Fibroblast of gingiva (primary cell): Measurements from ENCODE around the gene RCCD1.
A peak's percentile ranks its signal among the peaks of the same experiment; 100 is the strongest.
"Not testable (repeated sequence)": the region's sequence is repeated elsewhere in the genome, so short reads cannot be mapped to it uniquely, and the experiment has no call there.

ENCODE experiments used
- DNase-seq: peaks from one replicate; pipeline ENCODE4 v3.0.0-alpha.2; 2011; ENCODE audit warnings: low read depth

The RCCD1 gene

DNA sequence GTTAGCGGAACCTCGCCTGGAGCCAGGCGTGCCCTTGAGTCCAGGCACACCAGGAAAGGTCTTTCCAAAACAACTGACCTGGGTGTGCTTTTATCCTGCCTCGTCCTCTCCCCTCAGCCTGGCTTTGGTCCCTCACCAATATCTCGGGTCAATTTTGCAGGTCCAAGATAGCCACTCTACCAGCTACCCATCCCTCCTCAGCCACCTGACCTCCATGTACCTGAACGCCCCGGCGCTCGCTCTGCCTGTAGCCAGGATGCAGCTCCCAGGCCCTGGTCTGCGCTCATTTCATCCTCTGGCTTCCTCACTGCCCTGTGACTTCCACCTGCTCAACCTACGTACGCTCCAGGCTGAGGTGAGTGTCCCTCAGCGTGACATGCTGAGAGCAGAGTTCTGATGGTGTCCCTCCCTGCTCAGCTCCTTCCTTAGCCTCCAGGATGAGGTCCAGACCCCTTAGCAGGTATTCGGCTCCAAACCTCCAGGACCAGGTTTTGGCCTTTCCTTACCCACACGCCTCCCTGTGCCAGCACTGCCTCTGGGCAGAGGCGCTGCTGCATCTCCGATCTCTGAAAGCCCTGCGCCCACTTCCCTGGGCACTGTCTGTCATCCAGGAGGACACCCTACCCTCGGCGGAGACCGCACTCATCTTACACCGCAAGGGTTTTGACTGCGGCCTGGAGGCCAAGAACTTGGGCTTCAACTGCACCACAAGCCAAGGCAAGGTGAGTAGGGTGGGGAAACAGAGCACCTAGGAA lies 36.5 kb upstream of the RCCD1 start:
- DNase-seq, result no peak

- no peak for DNase-seq
Measured at GRCh38 chr15:90918835-90919234, 35.8 kb upstream of the RCCD1 start.

DNA sequence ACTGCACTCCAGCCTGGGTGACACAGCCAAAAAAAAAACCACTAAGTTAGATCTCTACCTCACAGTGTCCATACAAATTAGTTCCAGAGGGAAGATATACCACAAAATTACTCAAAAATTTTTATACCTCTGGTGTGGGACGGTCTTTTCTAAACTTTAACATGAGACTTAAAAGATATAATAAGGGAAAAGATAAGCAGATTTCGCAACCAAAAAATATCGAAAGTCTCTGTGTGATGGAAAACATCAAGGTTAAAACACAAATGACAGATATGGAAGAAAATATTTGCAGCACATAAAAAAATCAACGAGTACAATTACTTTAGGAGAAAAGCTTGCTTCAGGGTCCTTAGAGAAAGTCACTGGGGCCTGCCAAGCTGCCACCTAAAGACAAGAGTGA lies 32.8 kb upstream of the RCCD1 start:
- DNase-seq, result no peak

DNA sequence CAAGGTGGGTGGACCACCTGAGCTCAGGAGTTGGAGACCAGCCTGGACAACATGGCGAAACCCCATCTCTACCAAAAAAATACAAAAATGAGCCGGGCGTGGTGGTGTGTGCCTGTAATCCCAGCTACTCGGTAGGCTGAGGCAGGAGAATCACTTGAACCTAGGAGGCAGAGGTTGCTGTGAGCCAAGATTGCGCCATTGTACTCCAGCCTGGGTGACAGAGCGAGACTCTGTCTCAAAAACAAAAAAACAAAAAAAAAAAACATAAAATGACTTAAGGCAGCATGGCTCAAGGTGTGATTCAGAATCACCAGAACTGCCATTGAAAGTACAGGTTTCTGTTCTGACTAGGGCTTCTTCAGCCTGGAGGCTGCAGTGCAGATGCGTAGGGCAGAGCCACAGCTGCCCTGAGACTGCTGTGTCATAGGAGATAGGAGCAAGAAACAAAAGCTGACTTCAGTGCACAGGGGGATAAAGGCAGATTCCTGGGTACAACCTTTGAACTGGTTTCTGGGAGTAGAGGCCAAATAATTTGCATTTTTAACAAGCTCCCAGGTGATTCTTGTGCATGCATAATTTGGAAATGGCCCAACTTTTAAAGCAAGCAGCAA lies 31.9 kb upstream of the RCCD1 start:
- not testable (repeated sequence) for DNase-seq

GRCh38 chr15:90924375-90924774 lies 30.3 kb upstream of the RCCD1 start:
- no peak for DNase-seq

GRCh38 chr15:90926766-90927165 lies 27.9 kb upstream of the RCCD1 start:
- not testable (repeated sequence) for DNase-seq

GRCh38 chr15:90928106-90928505 lies 26.6 kb upstream of the RCCD1 start:
- not testable (repeated sequence) for DNase-seq

GRCh38 chr15:90929246-90930019 lies 25.3 kb upstream of the RCCD1 start:
- DNase-seq, result peak; percentile 11

DNA sequence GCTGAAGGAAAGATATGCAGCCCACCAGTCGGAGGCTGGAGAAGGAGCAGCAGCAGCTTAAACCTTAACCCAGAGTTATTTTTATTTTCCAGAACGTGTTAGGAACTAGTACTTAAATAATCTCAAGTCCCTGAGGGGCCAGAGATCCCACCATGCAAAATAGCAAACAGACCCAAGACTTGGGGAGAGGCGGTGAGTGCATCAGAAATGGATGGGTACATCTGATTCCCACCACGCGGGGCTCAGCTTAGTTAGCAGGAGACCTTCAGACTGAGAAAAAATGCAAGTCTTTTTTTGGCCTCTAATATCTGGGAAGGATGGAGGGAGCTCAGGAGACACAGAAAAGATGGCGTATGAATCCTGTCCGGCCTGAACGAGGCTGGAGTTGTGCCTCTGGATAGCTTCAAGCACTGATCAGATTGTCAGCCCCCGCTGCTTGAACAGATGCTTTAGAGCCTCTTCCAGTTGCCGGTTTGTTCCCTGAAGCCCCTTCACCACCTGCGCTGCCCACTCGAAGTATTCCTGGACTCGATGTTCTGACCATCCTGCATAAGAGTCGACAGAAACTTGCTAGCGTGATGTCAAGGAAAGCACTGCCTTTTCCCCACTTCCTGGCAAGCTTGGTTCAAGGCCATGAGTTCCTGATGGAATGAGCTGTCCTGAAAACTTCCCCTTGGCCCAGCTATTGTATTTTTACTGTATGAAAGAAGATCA lies 23.7 kb upstream of the RCCD1 start:
- no peak for DNase-seq

DNA sequence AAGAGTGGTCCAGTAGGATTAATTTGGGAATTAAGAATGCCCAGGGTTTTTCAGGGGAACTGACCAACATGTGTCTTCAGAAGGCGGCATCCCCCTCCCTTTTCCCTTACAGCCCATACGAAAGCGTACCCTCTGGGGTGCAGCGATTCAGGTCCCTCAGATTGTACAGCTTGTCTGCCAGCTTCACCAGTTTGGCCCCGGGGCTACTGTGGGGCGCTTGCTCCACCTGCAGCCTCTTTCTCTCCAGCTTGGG lies 23.2 kb upstream of the RCCD1 start:
- no peak for DNase-seq

- DNase-seq, result peak; percentile 79
Measured at GRCh38 chr15:90931828-90932659, 22.6 kb upstream of the RCCD1 start, which contains the start of gene HDDC3. Gene HDDC3, minus strand, starts transcription at chr15:90932549. Its CDS starts 9 bp downstream, at chr15:90932540.

DNA sequence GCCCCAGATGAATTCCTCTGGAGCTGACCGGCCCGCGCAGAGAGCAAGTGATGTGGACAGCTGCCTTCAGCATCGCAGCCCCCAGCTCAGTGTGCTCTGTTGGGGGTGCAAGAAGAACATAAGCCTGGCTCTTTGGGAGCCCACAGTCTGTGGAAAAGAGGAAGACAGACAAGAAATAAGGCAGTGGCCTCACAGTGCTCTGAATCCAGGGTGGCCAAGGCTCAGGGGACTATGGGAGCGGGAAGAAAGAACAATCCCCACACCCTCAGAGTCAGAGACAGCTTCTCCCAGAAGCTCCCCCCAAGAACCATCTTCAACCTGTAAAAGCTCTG lies 22.1 kb upstream of the RCCD1 start:
- DNase-seq, result no peak

DNA sequence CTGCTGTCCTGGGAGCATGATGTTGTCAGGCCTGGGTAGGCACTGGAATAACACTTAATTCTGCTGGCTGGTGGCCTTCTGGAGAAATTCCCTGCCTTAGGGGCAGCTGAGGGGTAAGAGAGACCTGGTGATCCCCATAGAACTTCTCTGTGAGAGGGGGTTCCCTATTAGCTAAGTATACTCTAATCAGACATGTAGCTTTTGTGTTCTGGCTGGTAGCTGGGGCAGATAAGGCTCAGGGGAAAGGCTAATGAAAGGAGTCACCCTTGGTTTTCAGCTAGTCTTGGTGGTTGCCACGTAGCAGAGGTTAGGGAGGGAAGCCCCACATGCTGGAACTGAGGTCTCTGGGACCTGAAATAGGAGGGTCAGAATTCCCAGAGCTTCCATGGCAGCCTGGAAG lies 21.4 kb upstream of the RCCD1 start:
- DNase-seq, result no peak

GRCh38 chr15:90934256-90934948 lies 20.3 kb upstream of the RCCD1 start:
- DNase-seq, result peak; percentile 72

- DNase-seq, result peak; percentile 73
Measured at GRCh38 chr15:90934949-90935751, 19.5 kb upstream of the RCCD1 start, which contains the start of gene UNC45A. Gene UNC45A, plus strand, starts transcription at chr15:90935285. Its CDS starts 40 bp downstream, at chr15:90935325.

DNA sequence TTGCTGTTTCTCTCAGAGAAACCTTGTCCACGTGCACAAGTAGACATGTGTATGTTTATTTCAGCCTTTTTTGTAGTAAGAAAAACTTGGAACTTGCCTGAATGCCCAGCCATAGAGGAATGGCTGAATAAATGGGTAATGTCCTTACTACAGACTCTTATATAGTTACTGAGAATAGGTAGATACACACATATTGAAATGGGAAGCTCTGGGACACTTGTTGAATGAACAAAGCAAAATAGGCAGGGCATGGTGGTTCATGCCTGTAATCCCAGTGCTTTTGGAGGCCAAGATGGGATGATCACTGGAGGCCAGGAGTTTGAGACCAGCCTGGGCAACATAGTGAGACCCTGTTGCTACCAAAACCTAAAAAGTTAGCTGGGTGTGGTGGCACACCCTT lies 17.9 kb upstream of the RCCD1 start:
- no peak for DNase-seq

- DNase-seq, result no peak
Measured at GRCh38 chr15:90938261-90938660, 16.4 kb upstream of the RCCD1 start.

DNA sequence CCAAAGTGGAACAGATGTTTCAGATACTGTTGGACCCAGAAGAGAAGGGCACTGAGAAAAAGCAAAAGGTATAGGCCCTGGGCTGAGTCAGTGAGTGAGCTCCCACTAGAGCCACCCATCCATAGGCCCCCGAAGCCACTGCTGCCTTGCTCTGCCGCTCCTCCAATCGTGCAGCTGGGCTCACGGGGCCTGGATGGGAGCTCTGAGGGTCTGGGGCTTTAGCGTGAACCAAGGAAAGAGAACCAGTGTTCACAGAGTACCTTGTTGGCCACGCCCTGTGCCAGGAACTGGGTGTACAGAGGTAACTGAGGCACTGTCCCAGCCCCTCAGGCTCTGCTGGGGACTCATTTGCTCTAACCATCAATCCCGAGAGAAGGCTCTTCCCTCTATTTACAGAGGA lies 14.9 kb upstream of the RCCD1 start:
- DNase-seq, result no peak

DNA sequence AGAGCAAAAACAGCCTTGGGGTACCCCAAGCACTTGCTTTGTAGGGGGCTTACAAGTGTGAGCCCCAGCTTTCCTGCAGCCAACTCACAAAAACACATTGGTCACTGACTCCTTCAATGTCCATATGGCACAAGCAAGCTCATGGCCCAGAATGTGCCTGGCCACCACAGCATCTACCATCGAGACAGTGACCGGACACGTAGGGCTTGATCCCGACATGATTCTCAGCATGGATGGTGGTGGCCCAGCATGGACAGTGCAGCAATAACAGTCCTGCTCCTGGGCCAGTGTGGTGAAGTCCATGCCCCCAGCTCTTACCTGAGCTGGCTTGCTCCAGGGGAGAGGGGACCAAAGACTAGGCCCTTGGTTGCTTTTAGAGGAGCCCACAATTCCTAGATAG lies 13.6 kb upstream of the RCCD1 start:
- DNase-seq, result no peak
